Islet precursor cell (in vitro differentiated cells): ENCODE results near the gene SIVA1.

Source experiments
- DNase-seq: peaks from one replicate; pipeline ENCODE4 v3.0.0-alpha.2; 2018

SIVA1 gene

GRCh38 chr14:104772707-104773504, 20.0 kb downstream of the SIVA1 start:
- DNase-seq = no peak

GRCh38 chr14:104773505-104774452, 20.8 kb downstream of the SIVA1 start:
- no peak for DNase-seq

GRCh38 chr14:104774453-104775072, 21.6 kb downstream of the SIVA1 start:
- no peak for DNase-seq

GRCh38 chr14:104775073-104775489, 22.1 kb downstream of the SIVA1 start:
- DNase-seq = no peak

DNA sequence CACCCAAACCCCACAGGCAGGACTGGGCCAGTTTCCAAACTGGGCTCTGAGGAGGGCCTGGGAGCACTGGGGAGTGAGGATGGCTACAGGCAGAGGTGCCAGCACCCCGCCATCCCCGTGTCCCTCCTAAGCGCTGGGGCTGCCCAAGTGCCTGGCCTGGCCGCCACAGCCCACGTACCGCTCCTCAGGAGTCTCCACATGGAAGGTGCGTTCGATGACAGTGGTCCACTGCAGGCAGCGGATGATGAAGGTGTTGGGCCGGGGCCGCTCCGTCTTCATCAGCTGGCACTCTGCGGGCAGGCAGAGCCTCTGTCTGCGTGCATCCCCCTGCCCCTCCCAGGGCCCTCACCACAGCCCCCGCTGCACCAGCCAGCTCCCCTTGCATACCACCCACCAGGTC, 23.5 kb downstream of the SIVA1 start:
- DNase-seq = no peak

DNA sequence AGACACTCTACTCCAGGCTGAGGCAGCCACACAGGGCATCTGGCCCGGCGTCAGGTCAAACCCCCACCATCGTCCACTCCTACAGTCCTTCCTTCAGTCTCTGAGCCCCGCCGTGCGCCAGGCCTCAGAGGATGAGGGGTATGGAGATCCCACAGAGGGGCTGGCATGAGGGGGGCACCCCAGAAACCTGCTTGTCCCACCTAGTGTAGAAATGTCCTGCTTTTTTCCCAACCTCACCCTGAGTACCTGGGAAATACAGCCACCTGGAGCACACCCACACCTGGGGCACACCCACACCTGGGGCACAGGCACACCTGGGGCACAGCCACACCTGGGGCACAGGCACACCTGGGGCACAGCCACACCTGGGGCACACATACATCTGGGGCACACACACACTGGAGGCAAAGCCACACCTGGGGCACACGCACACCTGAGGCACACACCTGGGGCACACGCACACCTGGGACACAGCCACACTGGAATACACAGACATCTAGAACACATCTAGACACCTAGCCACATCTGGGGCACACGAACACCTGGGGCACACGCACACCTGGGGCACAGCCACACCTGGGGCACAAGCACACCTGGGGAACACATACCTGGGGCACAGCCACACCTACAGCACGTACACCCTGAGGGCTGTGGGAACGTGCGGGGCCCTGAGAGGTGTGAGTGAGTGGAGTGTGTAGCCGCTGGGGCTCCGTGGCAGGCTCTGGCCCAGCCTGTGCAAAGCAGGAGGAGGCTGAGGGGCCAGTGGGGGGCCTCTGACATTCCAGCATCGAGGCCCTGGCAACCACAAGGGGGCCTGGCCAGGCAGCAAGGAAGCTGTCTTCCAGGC, 24.2 kb downstream of the SIVA1 start:
- no peak for DNase-seq

DNA sequence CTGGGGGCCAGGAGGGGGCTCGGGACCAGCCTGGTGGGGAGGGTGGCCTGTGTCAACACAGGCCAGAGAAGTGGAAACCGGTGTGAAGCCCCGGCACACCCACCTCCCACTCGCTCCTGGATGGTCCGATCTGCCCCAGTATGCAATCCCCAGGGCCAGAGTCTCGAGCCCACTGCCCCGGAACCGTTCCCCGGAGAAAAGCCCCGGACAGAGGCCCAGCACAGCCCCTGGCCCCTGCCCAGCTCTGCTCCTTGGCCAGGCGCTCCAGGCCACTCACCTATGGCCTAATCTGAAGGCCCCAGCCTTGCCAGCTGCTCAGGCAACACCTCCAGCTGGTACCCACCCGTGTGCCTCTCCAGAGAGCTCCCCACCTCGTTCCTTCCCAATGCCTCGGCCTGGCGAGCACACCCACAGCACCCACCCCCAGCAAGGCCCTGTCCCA, 24.9 kb downstream of the SIVA1 start:
- no peak for DNase-seq

- no peak for DNase-seq
Measured at GRCh38 chr14:104778694-104779331, 25.9 kb downstream of the SIVA1 start.

GRCh38 chr14:104779776-104780512, 27.0 kb downstream of the SIVA1 start:
- no peak for DNase-seq

DNA sequence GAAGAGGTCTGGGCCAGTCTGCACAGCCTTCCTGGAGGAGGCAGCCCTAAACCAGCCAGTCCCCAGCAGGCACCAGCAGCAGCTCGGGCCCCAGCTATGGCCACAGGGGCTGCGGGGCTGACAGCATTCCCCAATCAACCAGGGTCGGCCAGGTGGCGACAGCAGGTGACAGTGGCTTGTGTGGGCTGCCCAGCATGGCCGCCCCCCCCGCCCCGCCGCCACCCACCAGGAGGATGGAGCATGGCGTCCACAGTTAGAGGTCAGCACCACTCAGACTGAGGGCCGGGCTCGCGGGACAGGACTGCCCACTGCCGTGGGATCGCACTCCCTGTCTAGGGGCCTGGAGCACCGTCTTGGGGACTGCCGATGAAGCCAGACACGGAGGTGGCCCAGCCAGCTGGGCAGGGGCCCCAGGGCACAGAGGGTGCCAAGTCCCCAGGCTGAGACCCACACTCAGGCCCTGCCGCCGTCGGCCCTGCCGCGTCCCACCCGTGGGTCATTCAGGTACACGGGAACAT, 27.6 kb downstream of the SIVA1 start:
- DNase-seq = no peak

GRCh38 chr14:104781271-104782077, 28.5 kb downstream of the SIVA1 start:
- DNase-seq = no peak

DNA sequence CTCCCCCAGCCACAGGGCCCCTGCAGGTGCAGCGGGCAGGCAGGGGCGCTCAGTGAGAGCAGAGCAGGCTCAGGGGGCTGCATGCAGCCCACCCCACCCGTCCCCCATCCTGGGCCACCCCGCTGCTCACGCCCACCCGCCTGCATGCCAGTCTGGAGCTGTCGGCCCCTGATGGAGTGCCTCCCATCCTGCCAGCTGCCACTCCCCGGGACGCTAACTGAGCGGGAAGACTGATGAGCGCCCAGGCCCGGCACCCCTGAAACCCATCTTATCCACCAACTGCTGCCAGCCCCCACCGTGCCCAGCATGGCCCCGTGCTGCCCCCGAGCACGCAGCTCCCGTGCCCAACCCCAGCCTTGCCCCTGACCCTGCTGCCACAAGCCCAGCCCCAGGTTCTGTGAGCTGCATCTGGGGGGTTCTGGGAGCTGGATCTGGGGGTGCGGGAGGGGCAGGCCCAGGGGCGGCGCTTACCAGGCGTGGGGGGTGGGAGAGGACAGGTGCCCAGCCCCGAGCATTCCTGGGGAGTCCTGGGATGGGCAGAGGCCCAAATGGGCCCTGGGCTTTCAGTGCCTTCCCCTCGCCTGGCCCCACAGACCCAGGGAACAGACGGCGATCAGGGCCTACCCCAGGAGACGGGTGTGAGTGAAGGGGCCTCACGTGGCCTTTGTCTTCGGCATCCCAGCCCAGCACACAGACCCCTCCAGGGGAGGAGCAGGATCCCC, 29.3 kb downstream of the SIVA1 start:
- DNase-seq = no peak

DNA sequence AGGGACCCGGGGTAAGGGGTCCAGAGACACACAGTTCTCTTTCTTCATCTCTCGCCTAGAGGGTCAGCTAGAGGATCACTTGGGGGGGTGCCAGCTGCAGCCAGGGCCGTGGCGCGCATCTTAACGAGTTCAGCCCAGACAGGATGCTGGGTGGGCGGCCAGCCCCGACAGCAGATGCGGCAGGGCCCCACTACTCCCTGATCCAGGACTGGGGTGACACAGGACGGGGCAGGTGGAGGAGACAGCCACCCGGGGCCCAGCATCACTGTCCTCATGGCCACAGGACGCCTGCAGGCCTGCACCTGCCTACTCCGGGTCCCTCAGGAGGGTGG, 29.8 kb downstream of the SIVA1 start:
- no peak for DNase-seq

- DNase-seq = no peak
Measured at GRCh38 chr14:104783484-104784217, 30.7 kb downstream of the SIVA1 start.

- DNase-seq = no peak
Measured at GRCh38 chr14:104784218-104784568, 31.2 kb downstream of the SIVA1 start.

- DNase-seq = no peak
Measured at GRCh38 chr14:104784846-104785707, 32.1 kb downstream of the SIVA1 start.

- DNase-seq = no peak
Measured at GRCh38 chr14:104785708-104786080, 32.7 kb downstream of the SIVA1 start.

- DNase-seq = no peak
Measured at GRCh38 chr14:104786091-104786586, 33.2 kb downstream of the SIVA1 start.
